ENCODE results near the gene GFRA4. TPM values are rescaled to one million over a fixed set of nuclear protein-coding genes. Genes with fewer than 3 reads are reported as not detected.

GFRA4 gene
- total RNA-seq, 6 donors from 2014 or later: not detected

DNA sequence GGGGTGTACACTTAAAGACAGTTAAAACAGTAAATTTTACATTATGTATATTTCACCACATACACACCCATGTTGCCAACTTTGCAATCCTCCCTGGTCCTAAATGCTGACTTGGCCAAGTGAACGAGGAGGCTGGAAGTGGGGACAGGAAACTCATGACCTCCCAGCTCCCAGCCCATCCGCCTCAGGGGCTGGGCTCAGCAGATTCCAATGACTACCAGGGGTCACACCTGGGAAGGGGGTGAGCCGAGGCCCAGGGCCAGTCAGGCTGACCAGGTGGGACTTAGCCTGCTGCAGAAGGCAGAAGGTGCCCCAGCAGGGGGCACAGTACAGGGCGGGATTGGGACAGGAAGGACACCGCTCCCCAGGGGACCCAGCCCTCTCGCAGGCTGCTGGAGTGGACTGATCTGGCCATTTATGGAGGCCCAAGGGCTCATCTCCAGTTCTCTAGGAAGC, 46.8 kb upstream of the GFRA4 start:
- no peak for DNase-seq
- H3K4me3 ChIP-seq: peak overlapping the region in 1 of 4 donors; percentile 8
- WGBS, 2 donors: 49 to 64% methylated on average over 6 of the region's 6 CpGs

DNA sequence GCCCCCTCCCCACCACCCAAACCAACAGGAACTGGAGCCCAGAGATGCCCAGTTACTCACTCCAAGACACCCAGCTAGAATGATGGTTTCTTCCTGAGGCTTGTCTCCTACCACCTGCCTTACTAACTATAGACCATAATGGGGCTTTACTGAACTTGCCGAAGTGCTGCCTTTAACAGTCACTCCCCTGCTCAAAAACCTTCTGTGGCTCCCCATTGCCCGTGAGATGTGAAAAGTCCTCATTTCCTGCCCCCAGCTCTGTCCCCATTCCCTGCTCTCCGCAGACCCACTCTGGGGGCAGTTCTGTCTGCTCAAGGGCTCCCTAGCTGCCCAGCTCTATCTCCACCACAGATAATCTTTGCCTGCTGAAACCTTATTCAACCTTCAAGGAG, 44.3 kb upstream of the GFRA4 start:
- ATAC-seq (ENCODE audit: low FRiP score in 2 of 2) (no peak), DNase-seq (no peak)
- no peak for TF ChIP-seq POLR2AphosphoS5 (IDR thresholded peaks at IDR 0.05)
- TF ChIP-seq CTCF (IDR thresholded peaks at IDR 0.05): no peak
- TF ChIP-seq EP300 (IDR thresholded peaks at IDR 0.05): no peak
- TF ChIP-seq POLR2A (IDR thresholded peaks at IDR 0.05): no peak
- no peak overlapping the region for H3K27ac ChIP-seq
- no peak overlapping the region for H3K4me3 ChIP-seq
- H3K36me3 ChIP-seq: no peaks in the 10 kb centered on the region
- H3K27me3 ChIP-seq: no peaks in the 10 kb centered on the region
- WGBS, 2 donors: 94 to 98% methylated on average over 3 of the region's 3 CpGs
- H3K4me1 ChIP-seq: peaks cover 8 to 14% (median 11%) of the 10 kb centered on the region in 4 donors
- H3K9me3 ChIP-seq: no peaks in the 10 kb centered on the region

More for the DNA sequence above, 46.8 kb upstream of the GFRA4 start:
- peak overlapping the region in 1 of 4 donors; percentile 57 for H3K27ac ChIP-seq
- H3K36me3 ChIP-seq: no peaks in the 10 kb centered on the region
- H3K4me1 ChIP-seq: peaks cover 8 to 23% (median 14%) of the 10 kb centered on the region in 4 donors
- no peaks in the 10 kb centered on the region for H3K27me3 ChIP-seq
- H3K9me3 ChIP-seq: no peaks in the 10 kb centered on the region
- TF ChIP-seq POLR2AphosphoS5 (IDR thresholded peaks at IDR 0.05) (no peak), CTCF (IDR thresholded peaks at IDR 0.05) (no peak), POLR2A (IDR thresholded peaks at IDR 0.05) (no peak), EP300 (IDR thresholded peaks at IDR 0.05) (no peak)
- peak in 1 of 2 donors; percentile 2 for ATAC-seq (ENCODE audit: low FRiP score in 2 of 2)

- Histone ChIP-seq H3K9me3 (no peaks in the 10 kb centered on the region), H3K27ac (no peak overlapping the region), H3K4me3 (no peak overlapping the region), H3K36me3 (no peaks in the 10 kb centered on the region), H3K4me1 (peaks cover 8 to 14% (median 11%) of the 10 kb centered on the region in 4 donors), H3K27me3 (no peaks in the 10 kb centered on the region)
- DNase-seq: peak in 1 of 2 donors; percentile 65
- ATAC-seq (ENCODE audit: low FRiP score in 2 of 2): peak in 1 of 2 donors; percentile 5
- WGBS, 2 donors: 77 to 79% methylated on average over 7 to 10 of the region's 10 CpGs
- TF ChIP-seq CTCF (IDR thresholded peaks at IDR 0.05) (no peak), POLR2AphosphoS5 (IDR thresholded peaks at IDR 0.05) (no peak), POLR2A (IDR thresholded peaks at IDR 0.05) (no peak), EP300 (IDR thresholded peaks at IDR 0.05) (no peak)
Measured at GRCh38 chr20:3706774-3707507, 43.7 kb upstream of the GFRA4 start.

GRCh38 chr20:3705970-3706739, 43.0 kb upstream of the GFRA4 start:
- Histone ChIP-seq H3K4me3 (no peak overlapping the region), H3K27me3 (no peaks in the 10 kb centered on the region), H3K36me3 (no peaks in the 10 kb centered on the region), H3K4me1 (peaks cover 8 to 14% (median 11%) of the 10 kb centered on the region in 4 donors), H3K9me3 (no peaks in the 10 kb centered on the region), H3K27ac (no peak overlapping the region)
- ATAC-seq (ENCODE audit: low FRiP score in 2 of 2): no peak
- DNase-seq: peak in 1 of 2 donors; percentile 82
- 90 to 95% methylated on average over 19 to 31 of the region's 31 CpGs for WGBS, 2 donors
- TF ChIP-seq POLR2A (IDR thresholded peaks at IDR 0.05): no peak
- no peak for TF ChIP-seq CTCF (IDR thresholded peaks at IDR 0.05)
- TF ChIP-seq EP300 (IDR thresholded peaks at IDR 0.05): no peak
- no peak for TF ChIP-seq POLR2AphosphoS5 (IDR thresholded peaks at IDR 0.05)

All from upper lobe of left lung (tissue), 6 donors.